ENCODE results near the gene SLC25A45. TPM values are rescaled to one million over a fixed set of nuclear protein-coding genes. Genes with fewer than 3 reads are reported as not detected.

Gene SLC25A45
- total RNA-seq, 1 experiment from 2014 or later: 1.1 TPM

- no peaks in the 10 kb centered on the region for H3K27me3 Mint-ChIP-seq (ENCODE audit: low read depth)
- Histone ChIP-seq H4K8ac (replicated peaks; ENCODE audit: insufficient read length, low read depth, low read length) (no peak overlapping the region), H3K27me3 (ENCODE audit: insufficient read depth, low read length) (no peaks in the 10 kb centered on the region), H2BK12ac (ENCODE audit: insufficient read length, low read depth, low read length) (no peak overlapping the region), H2AK5ac (ENCODE audit: insufficient read length, low read length) (no peak overlapping the region), H3K23ac (ENCODE audit: insufficient read length, low read depth, low read length) (no peak overlapping the region), H3K4me1 (ENCODE audit: insufficient read depth, low read length) (no peaks in the 10 kb centered on the region), H3K79me1 (ENCODE audit: insufficient read depth, low read depth, low read length, poor library complexity, severe bottlenecking) (no peaks in the 10 kb centered on the region), H4K20me1 (ENCODE audit: control insufficient read depth, insufficient read depth, insufficient read length) (no peaks in the 10 kb centered on the region), H2AFZ (ENCODE audit: low read length) (no peak overlapping the region), H3K9me3 (ENCODE audit: control insufficient read depth, low read depth, low read length) (no peaks in the 10 kb centered on the region), H4K5ac (ENCODE audit: insufficient read length, low read depth, low read length) (no peak overlapping the region), H3K4ac (ENCODE audit: low read depth, low read length) (no peak overlapping the region), H2BK20ac (ENCODE audit: low read depth, low read length, poor library complexity, severe bottlenecking) (no peak overlapping the region), H3K27ac (ENCODE audit: insufficient read length, low read depth, low read length) (no peak overlapping the region), H3T11ph (ENCODE audit: low read length) (no peak overlapping the region), H3K79me2 (ENCODE audit: insufficient read depth, low read length) (no peaks in the 10 kb centered on the region), H3K9ac (ENCODE audit: extremely low read depth, insufficient read length, low read length) (no peak overlapping the region), H2BK5ac (ENCODE audit: insufficient read length, low read length) (no peak overlapping the region), H3K18ac (ENCODE audit: insufficient read length, low read depth, low read length) (no peak overlapping the region), H4K91ac (ENCODE audit: insufficient read length, low read depth, low read length) (no peak overlapping the region), H2BK120ac (ENCODE audit: low read depth, low read length, poor library complexity, severe bottlenecking) (no peak overlapping the region), H3K56ac (ENCODE audit: insufficient read length, low read depth, low read length) (no peak overlapping the region), H3K4me2 (ENCODE audit: insufficient read depth, insufficient read length, low read length) (no peak overlapping the region), H3K14ac (ENCODE audit: insufficient read depth, low read length) (no peak overlapping the region), H3K23me2 (ENCODE audit: insufficient read length, low read depth, low read length, poor library complexity, severe bottlenecking) (no peaks in the 10 kb centered on the region), H2BK15ac (ENCODE audit: low read depth, low read length) (no peak overlapping the region)
- H3K9me3 Mint-ChIP-seq: no peaks in the 10 kb centered on the region
- DNase-seq: no peak
- H3K36me3 Mint-ChIP-seq (ENCODE audit: insufficient read depth in 1 of 3, low read depth in 3 of 3): peaks cover 3 to 44% (median 26%) of the 10 kb centered on the region in 3 experiments; a peak in 6 of 7 replicates
- no CpG with 5 or more reads among the region's 13 CpGs for WGBS (ENCODE audit: extremely low coverage, insufficient read length, low lambda C conversion rate)
- TF ChIP-seq CTCF (conservative IDR thresholded peaks at IDR 0.05): no peak
- H3K27ac Mint-ChIP-seq: no peak overlapping the region
- H3K4me3 Mint-ChIP-seq: no peak overlapping the region
- H3K4me1 Mint-ChIP-seq: peaks cover 0 to 13% of the 10 kb centered on the region in 2 experiments; a peak in 3 of 4 replicates
Measured at GRCh38 chr11:65404210-65404609, 21.8 kb upstream of the SLC25A45 start.

All from H9 (cell line).